ENCODE results near the gene APMAP. TPM values are rescaled to one million over a fixed set of nuclear protein-coding genes. Genes with fewer than 3 reads are reported as not detected.

The APMAP gene
- total RNA-seq = 88.7 and 105 TPM in 2 replicates

DNA sequence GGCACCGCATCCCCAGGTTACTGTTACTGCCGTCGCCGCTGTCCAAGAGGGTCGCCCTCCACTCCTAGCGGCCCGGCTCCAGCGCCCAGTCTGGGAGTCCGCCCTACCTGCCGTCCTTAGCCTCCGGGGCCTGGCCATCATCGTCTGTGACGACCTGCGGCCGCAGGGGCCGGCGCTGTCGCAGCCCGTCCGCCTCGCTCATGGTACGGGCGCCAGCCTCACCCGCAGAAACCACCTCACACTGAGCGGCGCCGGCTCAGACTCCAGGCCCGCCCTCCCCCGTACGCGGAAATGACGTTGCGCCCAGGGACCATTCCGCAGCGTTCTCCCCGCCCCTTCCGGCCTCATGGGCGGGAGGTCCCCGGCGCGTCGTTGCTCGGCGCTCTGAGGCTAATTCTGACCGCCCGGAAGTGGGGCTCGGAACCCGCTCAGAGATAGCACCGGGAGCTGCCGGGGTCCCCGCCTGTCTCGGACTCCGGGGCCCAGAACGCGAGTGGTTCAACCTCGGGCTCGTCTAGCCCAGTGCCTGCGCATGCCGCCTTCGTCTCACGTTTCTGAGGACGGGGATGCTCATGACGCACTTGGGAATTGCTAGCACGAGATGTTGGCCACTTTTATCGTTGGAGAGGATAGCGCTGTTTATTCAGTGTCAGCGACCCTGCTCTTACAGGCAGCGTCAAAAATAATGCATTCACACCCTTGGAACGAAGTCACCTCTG is at the start of gene APMAP:
APMAP (minus strand) TSS at position 265 of the 719 bp plus-strand sequence; CDS start at position 202, 63 bp downstream.

GRCh38 chr20:24948939-24949679 is 43.4 kb downstream of the APMAP start, which contains the start of gene CST7:
Gene CST7 (plus strand): TSS chr20:24949269. CDS start chr20:24949506, 237 bp downstream.

Small RNA genes within 50 kb of the gene (small RNA-seq; reads per million reads assigned to genes)
- gene RNU6-1257P = not detected

Other genes starting within 250 kb of the APMAP start
- gene CST7, start 43.5 kb downstream of the APMAP start, total RNA-seq = not detected in 2 replicates
- 7.5 and 9.8 TPM in 2 replicates for gene ACSS1, start 65.4 kb upstream of the APMAP start, total RNA-seq
- gene VSX1, start 89.4 kb upstream of the APMAP start, total RNA-seq = not detected in 2 replicates
- gene ENTPD6, start 203.0 kb upstream of the APMAP start, total RNA-seq = 46.9 and 54.7 TPM in 2 replicates